AG04449 (cell line): ENCODE data around the gene TLR7.

ENCODE experiments used
- CTCF ChIA-PET: fragments of 350-600 bp; formaldehyde crosslinking; extraction: SDS; loops from one replicate; lab custom pipeline; 2021; ENCODE audit warnings: antibody characterized with exemption; lab: Yijun Ruan, JAX
- POLR2A ChIA-PET: fragments of 400-600, 350-600 bp; formaldehyde crosslinking; extraction: SDS; loops from one replicate; lab custom pipeline; 2020; ENCODE audit warnings: antibody characterized with exemption, inconsistent platforms; lab: Yijun Ruan, JAX
- DNase-seq: peaks from one replicate; pipeline ENCODE4 v3.0.0-alpha.2; 2010; ENCODE audit warnings: low read depth, low spot score
- H3K4me3 ChIP-seq: 2 replicates; pipeline ENCODE4 v1.5.1; 2011; ENCODE audit warnings: low read depth, mild to moderate bottlenecking, control low read depth, low read length
- TF ChIP-seq, protein P1 (sequence below): IDR thresholded peaks from one replicate; pipeline ENCODE4 v1.5.1; 2011; ENCODE audit warnings: mild to moderate bottlenecking, moderate library complexity, low read length, control low read depth, inconsistent platforms; ENCODE audit not compliant: insufficient read depth; ENCODE audit errors: missing control alignments

The TLR7 gene

GRCh38 chrX:12922599-12922919 is 55.7 kb downstream of the TLR7 start:
- no peak overlapping the region for H3K4me3 ChIP-seq
- DNase-seq, result no peak
- TF ChIP-seq, protein P1, sequence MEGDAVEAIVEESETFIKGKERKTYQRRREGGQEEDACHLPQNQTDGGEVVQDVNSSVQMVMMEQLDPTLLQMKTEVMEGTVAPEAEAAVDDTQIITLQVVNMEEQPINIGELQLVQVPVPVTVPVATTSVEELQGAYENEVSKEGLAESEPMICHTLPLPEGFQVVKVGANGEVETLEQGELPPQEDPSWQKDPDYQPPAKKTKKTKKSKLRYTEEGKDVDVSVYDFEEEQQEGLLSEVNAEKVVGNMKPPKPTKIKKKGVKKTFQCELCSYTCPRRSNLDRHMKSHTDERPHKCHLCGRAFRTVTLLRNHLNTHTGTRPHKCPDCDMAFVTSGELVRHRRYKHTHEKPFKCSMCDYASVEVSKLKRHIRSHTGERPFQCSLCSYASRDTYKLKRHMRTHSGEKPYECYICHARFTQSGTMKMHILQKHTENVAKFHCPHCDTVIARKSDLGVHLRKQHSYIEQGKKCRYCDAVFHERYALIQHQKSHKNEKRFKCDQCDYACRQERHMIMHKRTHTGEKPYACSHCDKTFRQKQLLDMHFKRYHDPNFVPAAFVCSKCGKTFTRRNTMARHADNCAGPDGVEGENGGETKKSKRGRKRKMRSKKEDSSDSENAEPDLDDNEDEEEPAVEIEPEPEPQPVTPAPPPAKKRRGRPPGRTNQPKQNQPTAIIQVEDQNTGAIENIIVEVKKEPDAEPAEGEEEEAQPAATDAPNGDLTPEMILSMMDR, result no peak
- CTCF ChIA-PET, result interaction anchor here (0.8 to 1.5 kb wide), 2 partner anchors 12 to 24 kb away, joined by 3 to 4 read pairs; no protein-coding TSS in a partner anchor
- POLR2A ChIA-PET, result no interaction called here

DNA sequence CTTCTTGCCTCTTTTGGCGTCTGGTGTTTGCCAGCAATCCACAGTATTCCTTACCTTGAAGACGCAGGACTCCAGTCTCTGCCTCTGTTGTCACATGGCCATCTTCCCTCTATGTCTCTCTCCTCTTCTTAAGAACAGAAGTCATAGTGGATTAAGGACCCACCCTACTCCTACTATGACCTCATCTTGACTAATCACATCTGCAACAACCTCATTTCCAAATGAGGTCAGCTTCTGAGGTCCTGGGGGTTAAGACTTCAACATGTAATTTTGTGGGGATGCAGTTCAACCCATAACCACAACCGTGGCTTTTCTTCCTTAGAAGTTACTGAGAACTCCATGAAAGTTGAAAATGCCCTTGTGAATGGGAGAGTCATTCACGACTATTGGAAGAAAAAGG is 62.8 kb downstream of the TLR7 start:
- ChIA-PET POLR2A (no interaction called here), CTCF (interaction anchor here (1.7 kb wide), 1 partner anchor 17 kb away, joined by 5 read pairs; no protein-coding TSS in a partner anchor)
- DNase-seq, result no peak
- TF ChIP-seq, protein P1, result no peak
- H3K4me3 ChIP-seq, result no peak overlapping the region

GRCh38 chrX:12930150-12930549 is 63.3 kb downstream of the TLR7 start:
- CTCF ChIA-PET, result interaction anchor here (1.7 kb wide), 1 partner anchor 16 kb away, joined by 5 read pairs; no protein-coding TSS in a partner anchor
- no peak overlapping the region for H3K4me3 ChIP-seq
- POLR2A ChIA-PET, result no interaction called here
- TF ChIP-seq, protein P1, result no peak
- DNase-seq, result no peak

GRCh38 chrX:12932244-12932643 is 65.4 kb downstream of the TLR7 start:
- POLR2A ChIA-PET, result no interaction called here
- TF ChIP-seq, protein P1, result no peak
- CTCF ChIA-PET, result interaction anchor here (1.3 kb wide), 1 partner anchor 14 kb away, joined by 6 read pairs; no protein-coding TSS in a partner anchor
- no peak overlapping the region for H3K4me3 ChIP-seq
- no peak for DNase-seq

DNA sequence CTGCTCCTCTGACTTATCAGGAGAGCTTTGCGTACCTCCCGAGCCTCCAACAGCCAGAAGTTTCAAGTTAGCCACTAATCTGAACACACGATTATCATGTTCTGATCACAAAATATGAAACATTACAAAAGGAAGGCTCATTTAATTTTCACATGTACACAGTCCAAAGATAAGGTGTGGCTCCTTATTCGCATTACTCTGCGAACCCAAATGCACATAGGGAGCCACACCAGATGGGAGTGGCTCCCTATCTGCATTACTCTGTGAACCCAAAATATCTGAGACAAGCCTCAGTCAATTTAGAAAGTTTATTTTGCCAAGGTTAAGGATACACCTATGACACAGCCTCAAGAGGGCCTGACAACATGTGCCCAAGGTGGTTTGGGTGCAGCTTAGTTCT is 68.0 kb downstream of the TLR7 start:
- no peak for DNase-seq
- TF ChIP-seq, protein P1, result no peak
- H3K4me3 ChIP-seq, result no peak overlapping the region
- ChIA-PET CTCF (interaction anchor here (0.9 kb wide), 1 partner anchor 12 kb away, joined by 3 read pairs; no protein-coding TSS in a partner anchor), POLR2A (no interaction called here)

GRCh38 chrX:12936947-12937346 is 70.1 kb downstream of the TLR7 start:
- CTCF ChIA-PET, result interaction anchor here (1.8 kb wide), 1 partner anchor 10 kb away, joined by 9 read pairs; no protein-coding TSS in a partner anchor
- DNase-seq, result no peak
- H3K4me3 ChIP-seq, result no peak overlapping the region
- TF ChIP-seq, protein P1, result no peak
- POLR2A ChIA-PET, result no interaction called here
